GM18520 (cell line): ENCODE results near the gene PDXK.
A peak's percentile ranks its signal among the peaks of the same experiment; 100 is the strongest.

Experiments
- ATAC-seq: cut with Tn5 transposase; IDR thresholded peaks from one replicate; pipeline ENCODE4 v1.9.1; 2021; ENCODE audit not compliant: unreplicated experiment

Gene PDXK

DNA sequence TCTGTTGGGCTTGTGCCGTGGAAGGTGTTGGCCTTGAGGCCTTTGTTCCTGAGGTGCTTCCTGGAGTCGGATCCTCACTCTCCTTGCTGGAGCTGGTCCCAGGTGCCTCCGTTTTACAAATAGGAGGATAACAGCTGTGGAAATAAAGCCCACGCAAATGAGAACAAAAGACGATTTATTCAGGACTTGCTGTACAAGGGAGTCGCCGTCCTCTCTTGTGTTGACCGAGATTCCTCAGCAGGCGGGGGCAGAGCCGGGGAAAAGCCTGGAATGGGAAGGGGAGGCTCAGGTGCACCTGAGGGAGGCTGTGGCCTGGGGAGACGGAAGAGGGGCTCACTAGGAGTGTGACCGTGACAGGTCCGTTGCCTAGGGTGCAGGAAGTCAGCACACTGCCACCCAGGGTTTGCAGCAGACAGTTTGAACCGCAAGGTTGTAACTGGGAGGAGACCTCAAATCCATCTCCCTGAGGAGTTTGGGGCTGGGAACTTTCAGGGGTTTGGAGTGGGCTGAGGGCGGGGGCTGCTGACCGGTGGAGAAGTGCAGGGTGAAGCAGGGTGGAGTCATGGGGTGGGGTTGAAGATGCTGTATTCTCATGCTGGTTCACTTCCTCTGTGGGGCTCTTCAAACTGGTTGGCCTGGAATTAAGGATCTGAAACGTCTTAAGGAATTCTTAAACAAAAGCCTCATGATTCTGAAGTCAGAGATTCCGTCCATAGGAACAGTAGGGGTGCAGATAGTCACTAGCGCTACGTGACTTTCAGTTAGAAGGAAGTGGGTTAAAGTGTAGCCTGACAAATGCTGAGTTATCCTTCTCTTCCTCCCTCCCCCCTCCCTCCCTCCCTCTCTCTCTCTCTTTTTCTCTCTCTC, 59.8 kb downstream of the PDXK start:
- ATAC-seq = no peak

GRCh38 chr21:43779660-43780059, 60.7 kb downstream of the PDXK start:
- ATAC-seq = no peak

DNA sequence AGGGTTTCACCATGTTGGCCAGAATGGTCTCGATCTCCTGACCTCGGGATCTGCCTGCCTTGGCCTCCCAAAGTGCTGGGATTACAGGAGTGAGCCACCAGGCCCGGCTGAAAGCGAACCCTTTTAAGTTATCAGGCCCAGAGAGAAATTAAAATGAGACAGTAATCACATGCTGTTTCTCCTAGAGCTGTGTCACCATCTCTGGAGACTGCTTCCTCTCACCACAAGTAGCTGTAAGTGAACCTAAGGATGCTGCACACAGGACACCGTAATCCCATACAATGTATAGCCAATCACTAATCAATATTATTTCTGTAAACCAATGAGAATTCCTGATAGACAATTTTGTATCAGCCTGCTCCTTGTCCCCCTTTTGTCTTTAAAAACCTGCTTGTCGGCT, 62.9 kb downstream of the PDXK start:
- no peak for ATAC-seq

GRCh38 chr21:43782431-43783097, 63.6 kb downstream of the PDXK start:
- no peak for ATAC-seq

DNA sequence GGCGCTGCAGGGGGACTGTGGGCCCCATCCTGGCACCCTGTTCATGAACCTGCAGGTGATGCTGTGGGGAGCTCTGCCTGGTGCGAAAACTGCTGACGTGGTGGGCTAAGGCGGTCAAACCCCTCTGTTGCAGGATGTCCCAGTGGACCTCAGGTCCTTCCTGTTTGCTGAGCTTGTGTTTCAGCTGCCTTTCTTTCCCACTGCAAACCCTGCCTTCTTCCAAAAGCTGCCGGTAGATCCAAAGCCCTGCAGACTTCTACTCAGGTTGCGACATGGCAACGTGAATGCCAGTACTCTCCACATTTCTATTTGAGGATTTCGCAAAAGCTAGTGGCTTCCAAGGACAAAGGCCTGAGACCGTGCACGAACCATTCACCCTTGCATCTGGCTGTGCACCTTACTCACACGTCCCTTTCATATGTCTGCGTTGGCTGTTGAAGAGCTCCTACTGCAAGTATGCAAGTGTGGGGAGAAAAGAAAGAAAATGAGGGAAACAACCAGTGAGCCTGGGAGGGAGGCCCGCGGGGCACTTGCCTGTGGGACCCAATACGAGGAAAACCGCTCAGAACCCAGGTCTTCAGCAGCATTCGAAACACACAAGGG, 64.3 kb downstream of the PDXK start:
- no peak for ATAC-seq

- no peak for ATAC-seq
These were observed 66.2 kb downstream of the PDXK start for GRCh38 chr21:43785134-43785533.

DNA sequence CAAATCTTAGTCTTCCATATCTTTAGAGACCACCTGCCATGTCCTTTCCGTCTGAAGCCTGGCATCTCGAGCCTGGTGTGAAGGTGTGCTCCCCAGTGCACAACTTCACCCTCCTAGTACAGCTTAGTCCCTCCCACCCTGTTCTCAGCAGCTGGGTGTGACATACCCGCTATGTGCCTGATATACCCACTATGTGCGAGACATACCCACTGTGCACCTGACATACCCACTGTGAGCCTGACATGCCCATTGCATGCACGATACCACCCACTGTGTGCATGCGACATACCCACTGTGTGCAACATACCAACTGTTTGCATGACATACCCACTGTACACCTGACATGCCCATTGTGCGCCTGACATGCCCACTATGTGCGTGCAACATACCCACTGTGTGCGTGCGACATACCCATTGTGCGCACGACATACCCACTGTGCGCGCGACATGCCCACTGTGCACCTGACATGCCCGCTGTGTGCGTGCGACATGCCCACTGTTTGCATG, 67.4 kb downstream of the PDXK start:
- no peak for ATAC-seq

- no peak for ATAC-seq
These were observed 68.0 kb downstream of the PDXK start for GRCh38 chr21:43786807-43787440.

DNA sequence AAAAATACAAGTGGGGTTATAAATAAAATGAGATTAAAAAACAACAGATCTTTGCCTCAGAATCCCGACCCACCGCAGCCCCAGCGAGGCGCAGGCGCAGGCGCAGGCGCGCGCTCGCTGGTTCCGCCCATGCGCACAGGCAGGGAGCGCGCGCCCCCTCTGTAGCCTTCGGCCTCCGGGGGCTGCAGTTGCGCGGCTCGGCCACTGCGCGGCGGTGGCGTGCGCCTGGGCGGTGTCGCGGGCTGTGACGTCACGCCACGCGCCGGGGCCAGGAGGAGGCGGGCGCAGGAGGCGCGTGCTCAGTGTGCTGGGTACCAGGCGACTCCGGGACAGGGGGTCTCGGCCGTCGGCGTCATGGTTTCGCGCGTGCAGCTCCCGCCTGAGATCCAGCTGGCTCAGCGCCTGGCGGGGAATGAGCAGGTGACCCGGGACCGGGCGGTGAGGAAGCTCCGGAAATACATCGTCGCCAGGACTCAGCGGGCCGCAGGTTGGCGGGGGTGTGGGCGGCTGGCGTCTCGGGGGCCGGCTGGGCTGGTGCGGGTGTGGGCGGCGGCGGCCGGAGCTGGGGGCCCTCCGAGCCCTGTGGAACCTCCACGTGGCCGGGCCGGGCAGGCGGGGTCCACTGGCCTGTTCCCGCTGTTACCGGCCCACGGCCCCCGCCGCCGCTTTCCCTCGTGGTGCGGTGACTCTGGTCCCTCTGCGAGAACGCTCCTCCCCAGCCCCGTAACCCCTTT, 70.5 kb downstream of the PDXK start, which contains the start of gene RRP1:
Gene RRP1 (plus strand): TSS at position 302 of the 734 bp plus-strand sequence. CDS start 53 bp downstream, at position 355.
- peak; percentile 92 for ATAC-seq

- no peak for ATAC-seq
These were observed 71.1 kb downstream of the PDXK start for GRCh38 chr21:43790010-43790524.

DNA sequence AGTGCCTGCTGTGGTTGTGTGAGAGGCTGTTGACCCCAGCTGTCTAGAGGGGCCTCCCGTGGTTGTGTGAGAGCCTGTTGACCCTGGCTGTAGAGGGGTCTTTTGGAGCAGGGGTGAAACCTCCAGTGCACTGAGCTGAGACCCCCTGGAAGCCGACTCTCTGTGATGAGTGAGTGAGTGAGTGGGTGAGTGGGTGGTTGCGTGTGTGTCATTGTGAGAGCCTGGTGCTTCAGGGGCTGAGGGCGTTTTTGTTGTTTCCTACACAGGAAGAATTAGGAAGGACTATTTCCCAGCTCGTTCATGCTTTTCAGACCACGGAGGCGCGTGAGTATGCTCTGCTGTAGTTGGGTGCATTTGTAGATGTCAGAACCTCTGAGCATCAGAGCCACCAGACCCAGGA, 73.5 kb downstream of the PDXK start:
- no peak for ATAC-seq

GRCh38 chr21:43793243-43793642, 74.3 kb downstream of the PDXK start:
- no peak for ATAC-seq

DNA sequence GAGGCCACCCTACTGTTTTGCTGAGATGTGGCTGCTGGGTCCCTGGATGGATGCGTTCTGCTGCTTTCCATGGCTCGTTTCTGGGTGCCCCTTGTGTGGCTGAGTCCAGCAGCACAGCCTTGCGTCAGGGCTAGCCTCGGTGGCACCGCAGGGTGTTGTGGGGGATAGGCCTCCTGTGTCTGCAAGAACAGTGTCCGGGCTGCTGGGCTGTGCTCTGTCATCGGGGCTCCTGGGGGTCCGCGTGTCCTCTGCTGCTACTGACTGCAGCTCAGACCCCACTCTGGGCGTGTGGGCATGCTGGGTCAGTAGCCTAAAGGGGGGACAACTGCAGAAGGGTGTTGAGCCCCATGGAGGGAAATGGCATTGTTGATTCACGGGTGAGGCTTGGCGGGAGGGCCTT, 75.4 kb downstream of the PDXK start:
- ATAC-seq = no peak

DNA sequence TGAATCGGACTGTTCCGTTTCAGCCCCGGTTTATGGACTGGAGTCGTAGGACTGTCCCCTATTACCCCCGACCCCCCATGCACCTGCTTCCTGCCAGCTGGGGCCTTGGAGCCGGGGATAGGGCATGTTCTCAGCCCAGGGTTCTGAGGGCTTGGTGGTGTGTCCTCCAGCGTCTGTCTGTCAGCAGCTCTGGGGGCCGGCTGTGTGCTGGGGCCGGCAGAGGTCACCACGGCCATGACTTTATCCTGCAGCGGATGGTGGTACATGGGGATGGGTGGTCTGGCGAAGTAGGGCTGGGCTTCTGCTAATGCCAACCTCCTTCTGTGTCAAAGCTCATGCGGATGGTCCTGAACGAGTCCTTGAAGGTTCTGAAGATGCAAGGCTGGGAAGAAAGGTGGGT, 75.9 kb downstream of the PDXK start:
- ATAC-seq = no peak

DNA sequence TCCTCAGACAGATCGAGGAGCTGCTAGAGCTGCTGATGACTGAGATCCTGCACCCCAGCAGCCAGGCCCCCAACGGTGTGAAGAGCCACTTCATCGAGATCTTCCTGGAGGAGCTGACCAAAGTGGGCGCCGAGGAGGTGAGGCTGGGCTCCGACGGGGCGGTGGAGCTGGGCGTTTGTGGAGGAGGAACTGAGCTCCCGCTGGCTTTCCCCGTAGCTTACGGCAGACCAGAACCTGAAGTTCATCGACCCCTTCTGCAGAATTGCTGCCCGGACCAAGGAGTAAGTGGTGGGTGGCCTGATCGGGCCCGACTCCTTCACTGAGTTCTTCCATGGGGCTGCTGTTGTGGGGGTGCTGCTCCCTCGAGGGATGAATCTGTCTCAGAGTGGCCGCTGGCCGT, 78.5 kb downstream of the PDXK start:
- no peak for ATAC-seq

GRCh38 chr21:43797925-43798715, 79.2 kb downstream of the PDXK start:
- no peak for ATAC-seq

- ATAC-seq = no peak
These were observed 80.4 kb downstream of the PDXK start for GRCh38 chr21:43799301-43799840.

DNA sequence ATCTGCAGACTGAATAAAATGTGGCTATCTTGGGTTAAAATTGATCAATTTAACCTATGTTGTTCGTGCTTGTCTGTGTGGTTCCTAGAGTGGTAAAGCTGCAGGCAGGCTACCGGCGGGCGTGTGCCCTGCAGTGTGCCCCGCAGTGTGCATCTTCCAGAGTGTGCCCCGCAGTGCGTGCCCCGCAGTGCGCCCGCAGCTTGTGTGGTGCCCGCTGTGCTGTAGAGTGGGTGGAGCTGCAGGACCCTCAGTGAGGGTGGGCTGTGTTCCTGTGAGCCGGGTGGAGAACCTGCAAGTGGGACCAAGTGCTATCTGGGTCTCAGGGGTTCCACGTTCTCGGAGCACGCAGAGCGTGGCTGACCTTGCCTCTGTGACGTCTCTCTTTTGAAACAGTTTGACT, 81.2 kb downstream of the PDXK start:
- ATAC-seq = no peak

GRCh38 chr21:43800566-43800965, 81.6 kb downstream of the PDXK start:
- ATAC-seq = no peak
